Umbilical cord (tissue), 2 donors: Measurements from ENCODE around the gene SCUBE2. TPM values are rescaled to one million over a fixed set of nuclear protein-coding genes. Genes with fewer than 3 reads are reported as not detected.
"Not testable (repeated sequence)": the region's sequence is repeated elsewhere in the genome, so short reads cannot be mapped to it uniquely, and the experiment has no call there.

Experiments used
- DNase-seq: peaks from one replicate; pipeline ENCODE4 v3.0.0-alpha.2; 2015; ENCODE audit warnings: low spot score
- total RNA-seq: library from RNA; depleted of rRNA; stranded (reverse); fragments of >200 nt; gene quantifications from one replicate; pipeline ENCODE4 v1.2.3, GENCODE V29; 2014; ENCODE audit warnings: low replicate concordance; ENCODE audit not compliant: insufficient read depth

SCUBE2 gene
- total RNA-seq, 1 donor from 2014 or later = 79.4 TPM

GRCh38 chr11:9109858-9110731 lies 18.7 kb upstream of the SCUBE2 start:
- DNase-seq = no peak

- DNase-seq = no peak
These were observed 13.2 kb upstream of the SCUBE2 start for GRCh38 chr11:9104580-9104979.

- DNase-seq = no peak
These were observed 12.3 kb upstream of the SCUBE2 start for GRCh38 chr11:9103542-9104276.

GRCh38 chr11:9099617-9100016 lies 8.2 kb upstream of the SCUBE2 start:
- no peak for DNase-seq

- not testable (repeated sequence) for DNase-seq
These were observed 7.1 kb upstream of the SCUBE2 start for GRCh38 chr11:9098455-9098854.

GRCh38 chr11:9097186-9097943 lies 6.0 kb upstream of the SCUBE2 start:
- DNase-seq = not testable (repeated sequence)

GRCh38 chr11:9096427-9096826 lies 5.0 kb upstream of the SCUBE2 start:
- no peak for DNase-seq

GRCh38 chr11:9095421-9095820 lies 4.0 kb upstream of the SCUBE2 start:
- no peak for DNase-seq

- DNase-seq = no peak
These were observed 3.0 kb upstream of the SCUBE2 start for GRCh38 chr11:9094420-9094819.

GRCh38 chr11:9092853-9093778 lies 1.7 kb upstream of the SCUBE2 start:
- DNase-seq = no peak

- DNase-seq = no peak
These were observed 673 bp upstream of the SCUBE2 start for GRCh38 chr11:9092072-9092471.

GRCh38 chr11:9090488-9091043 lies 833 bp downstream of the SCUBE2 start:
- no peak for DNase-seq

GRCh38 chr11:9089636-9090035 lies 1.8 kb downstream of the SCUBE2 start:
- no peak for DNase-seq

- no peak for DNase-seq
These were observed 2.3 kb downstream of the SCUBE2 start for GRCh38 chr11:9089061-9089460.

GRCh38 chr11:9082575-9082974 lies 8.8 kb downstream of the SCUBE2 start:
- no peak for DNase-seq

GRCh38 chr11:9081153-9081552 lies 10.2 kb downstream of the SCUBE2 start:
- no peak for DNase-seq

GRCh38 chr11:9078113-9079086 lies 13.0 kb downstream of the SCUBE2 start:
- DNase-seq = no peak

- no peak for DNase-seq
These were observed 14.2 kb downstream of the SCUBE2 start for GRCh38 chr11:9077164-9077563.

- DNase-seq = no peak
These were observed 14.7 kb downstream of the SCUBE2 start for GRCh38 chr11:9076661-9077060.
